HEK293 (cell line): ENCODE data around the gene GJB2.

Source experiments
- CTCF ChIA-PET: fragments of 350-600 bp; formaldehyde crosslinking; extraction: SDS; loops from one replicate; lab custom pipeline; 2021; ENCODE audit warnings: antibody characterized with exemption; lab: Yijun Ruan, JAX
- POLR2A ChIA-PET: fragments of 300-600 bp; formaldehyde crosslinking; extraction: SDS; loops from one replicate; lab custom pipeline; 2020; ENCODE audit warnings: antibody characterized with exemption, inconsistent platforms; lab: Yijun Ruan, JAX
- H3K27ac ChIP-seq: fragments of 200-500 bp; sonication (Bioruptor generic); 2 replicates; pipeline ENCODE4 v1.5.1; 2014; ENCODE audit warnings: low read depth, low read length, control low read depth, inconsistent platforms; ENCODE audit errors: extremely low read depth
- H3K36me3 ChIP-seq, 2 experiments: fragments of 200-500 bp in 1 of 2; sonication (Bioruptor generic) in 1 of 2; 1 replicate in 1 of 2; 2 replicates in 1 of 2; pipeline ENCODE4 v1.5.1; 2014 to 2017; ENCODE audit warnings: inconsistent platforms in 2 of 2, low read length in 2 of 2; ENCODE audit not compliant: control insufficient read depth in 2 of 2, insufficient read depth in 1 of 2
- H3K4me1 ChIP-seq: fragments of 200-500 bp; sonication (Bioruptor generic); 2 replicates; pipeline ENCODE4 v1.5.1; 2014; ENCODE audit warnings: mild to moderate bottlenecking, low read length, inconsistent platforms; ENCODE audit not compliant: control insufficient read depth, insufficient read depth
- H3K4me3 ChIP-seq: 2 replicates; pipeline ENCODE4 v1.5.1; 2011; ENCODE audit warnings: low read depth, mild to moderate bottlenecking, control low read depth, low read length, moderate library complexity
- H3K9me3 ChIP-seq: fragments of 200-500 bp; sonication (Bioruptor generic); 2 replicates; pipeline ENCODE4 v1.5.1; 2014; ENCODE audit warnings: low read depth, low read length, inconsistent platforms; ENCODE audit not compliant: control insufficient read depth, insufficient read depth
- KLF16 ChIP-seq: fragments of 450-650 bp; formaldehyde crosslinking; IDR thresholded peaks from 2 replicates; pipeline ENCODE4 v1.5.1; 2017; ENCODE audit warnings: missing biosample characterization, missing genetic modification characterization
- KLF7 ChIP-seq: fragments of 450-650 bp; formaldehyde crosslinking; IDR thresholded peaks from 2 replicates; pipeline ENCODE4 v1.5.1; 2016; ENCODE audit warnings: missing biosample characterization, missing genetic modification characterization, borderline replicate concordance
- KLF8 ChIP-seq: fragments of 450-650 bp; formaldehyde crosslinking; IDR thresholded peaks from 2 replicates; pipeline ENCODE4 v1.5.1; 2016; ENCODE audit warnings: missing biosample characterization, missing genetic modification characterization
- MYNN ChIP-seq: fragments of 450-650 bp; formaldehyde crosslinking; IDR thresholded peaks from 2 replicates; pipeline ENCODE4 v1.5.1; 2016; ENCODE audit warnings: missing biosample characterization, missing genetic modification characterization, borderline replicate concordance
- SP2 ChIP-seq: fragments of 450-650 bp; formaldehyde crosslinking; IDR thresholded peaks from 2 replicates; pipeline ENCODE4 v1.5.1; 2016; ENCODE audit warnings: missing biosample characterization, missing genetic modification characterization
- TCF7L2 ChIP-seq: IDR thresholded peaks from 2 replicates; pipeline ENCODE4 v1.6.1; 2011; ENCODE audit warnings: low read depth, mild to moderate bottlenecking, inconsistent platforms, low read length, moderate library complexity, borderline replicate concordance
- TRIM28 ChIP-seq: IDR thresholded peaks from 2 replicates; pipeline ENCODE4 v1.6.1; 2011; ENCODE audit warnings: low read length, control low read depth, borderline replicate concordance
- ZFP37 ChIP-seq: fragments of 450-650 bp; formaldehyde crosslinking; IDR thresholded peaks from 2 replicates; pipeline ENCODE4 v1.5.1; 2016; ENCODE audit warnings: missing biosample characterization, missing genetic modification characterization
- ZNF10 ChIP-seq: fragments of 450-650 bp; formaldehyde crosslinking; IDR thresholded peaks from 2 replicates; pipeline ENCODE4 v1.5.1; 2017; ENCODE audit warnings: missing biosample characterization, missing genetic modification characterization
- ZNF132 ChIP-seq: fragments of 450-650 bp; formaldehyde crosslinking; IDR thresholded peaks from 2 replicates; pipeline ENCODE4 v1.5.1; 2017; ENCODE audit warnings: missing biosample characterization, missing genetic modification characterization, borderline replicate concordance
- ZNF140 ChIP-seq: fragments of 450-650 bp; formaldehyde crosslinking; IDR thresholded peaks from 2 replicates; pipeline ENCODE4 v1.5.1; 2016; ENCODE audit warnings: missing biosample characterization, missing genetic modification characterization
- ZNF146 ChIP-seq: fragments of 450-650 bp; formaldehyde crosslinking; IDR thresholded peaks from 2 replicates; pipeline ENCODE4 v1.5.1; 2016; ENCODE audit warnings: missing biosample characterization, missing genetic modification characterization
- ZNF16 ChIP-seq: fragments of 450-650 bp; formaldehyde crosslinking; IDR thresholded peaks from 2 replicates; pipeline ENCODE4 v1.5.1; 2016; ENCODE audit warnings: low read depth, missing biosample characterization, missing genetic modification characterization
- ZNF174 ChIP-seq: fragments of 450-650 bp; formaldehyde crosslinking; IDR thresholded peaks from 2 replicates; pipeline ENCODE4 v1.5.0; 2017; ENCODE audit warnings: missing biosample characterization, mild to moderate bottlenecking, missing genetic modification characterization
- ZNF184 ChIP-seq: fragments of 450-650 bp; IDR thresholded peaks from 2 replicates; pipeline ENCODE4 v1.5.1; 2018; ENCODE audit warnings: missing biosample characterization, mild to moderate bottlenecking, missing genetic modification characterization
- ZNF223 ChIP-seq: fragments of 450-650 bp; formaldehyde crosslinking; IDR thresholded peaks from 2 replicates; pipeline ENCODE4 v1.5.1; 2016; ENCODE audit warnings: missing biosample characterization, missing genetic modification characterization
- ZNF266 ChIP-seq: fragments of 450-650 bp; formaldehyde crosslinking; IDR thresholded peaks from 2 replicates; pipeline ENCODE4 v1.5.1; 2016; ENCODE audit warnings: missing biosample characterization, missing genetic modification characterization, low read depth
- ZNF274 ChIP-seq, 2 experiments: fragments of 200-500 bp in 1 of 2; fragments of 450-650 bp in 1 of 2; sonication (Bioruptor generic) in 1 of 2; formaldehyde crosslinking in 1 of 2; IDR thresholded peaks; 2 replicates each; pipeline versions ENCODE4 v1.5.1 to v1.6.1; 2014 to 2016; ENCODE audit warnings: borderline replicate concordance in 1 of 2, inconsistent platforms in 1 of 2, low read length in 1 of 2, missing biosample characterization in 1 of 2, missing genetic modification characterization in 1 of 2
- ZNF302 ChIP-seq: fragments of 450-650 bp; formaldehyde crosslinking; IDR thresholded peaks from 2 replicates; pipeline ENCODE4 v1.5.1; 2016; ENCODE audit warnings: missing biosample characterization, missing genetic modification characterization, low read depth
- ZNF571 ChIP-seq: fragments of 450-650 bp; formaldehyde crosslinking; IDR thresholded peaks from 2 replicates; pipeline ENCODE4 v1.5.0; 2017; ENCODE audit warnings: missing biosample characterization, missing genetic modification characterization
- ZNF654 ChIP-seq: fragments of 450-650 bp; formaldehyde crosslinking; IDR thresholded peaks from 2 replicates; pipeline ENCODE4 v1.5.1; 2016; ENCODE audit warnings: low read depth, missing biosample characterization, missing genetic modification characterization
- ZNF792 ChIP-seq: fragments of 450-650 bp; formaldehyde crosslinking; IDR thresholded peaks from 2 replicates; pipeline ENCODE4 v1.5.1; 2016; ENCODE audit warnings: missing biosample characterization, missing genetic modification characterization
- TF ChIP-seq, protein P1 (sequence below): fragments of 450-650 bp; formaldehyde crosslinking; IDR thresholded peaks from 2 replicates; pipeline ENCODE4; 2016; ENCODE audit warnings: missing biosample characterization, missing genetic modification characterization
- TF ChIP-seq, protein P2 (sequence below): fragments of 450-650 bp; formaldehyde crosslinking; optimal IDR thresholded peaks from 2 replicates; pipeline ENCODE3; 2016; ENCODE audit warnings: missing biosample characterization, mild to moderate bottlenecking, missing genetic modification characterization

Gene GJB2

DNA sequence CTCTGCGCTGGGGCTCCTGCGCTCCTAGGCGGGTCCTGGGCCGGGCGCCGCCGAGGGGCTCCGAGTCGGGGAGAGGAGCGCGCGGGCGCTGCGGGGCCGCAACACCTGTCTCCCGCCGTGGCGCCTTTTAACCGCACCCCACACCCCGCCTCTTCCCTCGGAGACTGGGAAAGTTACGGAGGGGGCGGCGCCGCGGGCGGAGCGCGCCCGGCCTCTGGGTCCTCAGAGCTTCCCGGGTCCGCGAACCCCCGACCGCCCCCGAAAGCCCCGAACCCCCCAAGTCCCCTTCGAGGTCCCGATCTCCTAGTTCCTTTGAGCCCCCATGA lies at the start of gene GJB2:
GJB2 (minus strand) TSS at position 103 of the 326 bp plus-strand sequence. CDS start 3,357 bp downstream, outside the sequence.
- POLR2A ChIA-PET: no interaction called here

DNA sequence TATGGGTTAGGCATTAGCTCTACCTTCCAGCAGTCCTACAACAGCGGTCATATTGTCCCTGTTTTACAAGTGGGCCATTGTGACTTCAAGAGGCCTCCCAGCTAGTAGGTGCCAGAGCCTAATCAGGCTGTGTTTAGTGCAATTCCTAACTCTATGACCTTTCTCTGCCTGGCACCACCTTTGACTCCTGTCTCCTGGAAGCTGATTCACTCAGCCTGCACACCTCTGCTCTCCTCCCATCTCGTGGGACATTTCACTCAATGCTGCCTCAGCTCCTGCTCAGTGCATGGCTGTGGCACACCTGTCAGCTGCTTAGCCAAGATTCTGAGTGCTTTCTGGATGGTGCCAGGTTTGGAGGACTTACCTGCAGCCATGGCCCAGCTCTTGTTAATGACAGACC lies 48.9 kb upstream of the GJB2 start:
- no peaks in the 10 kb centered on the region for H3K36me3 ChIP-seq
- no peaks in the 10 kb centered on the region for H3K4me1 ChIP-seq
- no peaks in the 10 kb centered on the region for H3K9me3 ChIP-seq
- POLR2A ChIA-PET: no interaction called here
- no peak overlapping the region for H3K4me3 ChIP-seq
- no peak overlapping the region for H3K27ac ChIP-seq
- TF ChIP-seq ZNF174 (tag by site-specific recombination) (no peak), ZNF184 (tag by site-specific recombination) (no peak), KLF8 (tag by site-specific recombination) (no peak)
- CTCF ChIA-PET: interaction anchor here (0.6 kb wide), 1 partner anchor 376 kb away, joined by 3 read pairs; no protein-coding TSS in a partner anchor

More for the DNA sequence above, at the start of gene GJB2:
- TF ChIP-seq, protein P1, sequence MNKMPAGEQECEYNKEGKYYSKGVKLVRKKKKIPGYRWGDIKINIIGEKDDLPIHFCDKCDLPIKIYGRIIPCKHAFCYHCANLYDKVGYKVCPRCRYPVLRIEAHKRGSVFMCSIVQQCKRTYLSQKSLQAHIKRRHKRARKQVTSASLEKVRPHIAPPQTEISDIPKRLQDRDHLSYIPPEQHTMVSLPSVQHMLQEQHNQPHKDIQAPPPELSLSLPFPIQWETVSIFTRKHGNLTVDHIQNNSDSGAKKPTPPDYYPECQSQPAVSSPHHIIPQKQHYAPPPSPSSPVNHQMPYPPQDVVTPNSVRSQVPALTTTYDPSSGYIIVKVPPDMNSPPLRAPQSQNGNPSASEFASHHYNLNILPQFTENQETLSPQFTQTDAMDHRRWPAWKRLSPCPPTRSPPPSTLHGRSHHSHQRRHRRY (tag by site-specific recombination): no peak
- TF ChIP-seq, protein P2, sequence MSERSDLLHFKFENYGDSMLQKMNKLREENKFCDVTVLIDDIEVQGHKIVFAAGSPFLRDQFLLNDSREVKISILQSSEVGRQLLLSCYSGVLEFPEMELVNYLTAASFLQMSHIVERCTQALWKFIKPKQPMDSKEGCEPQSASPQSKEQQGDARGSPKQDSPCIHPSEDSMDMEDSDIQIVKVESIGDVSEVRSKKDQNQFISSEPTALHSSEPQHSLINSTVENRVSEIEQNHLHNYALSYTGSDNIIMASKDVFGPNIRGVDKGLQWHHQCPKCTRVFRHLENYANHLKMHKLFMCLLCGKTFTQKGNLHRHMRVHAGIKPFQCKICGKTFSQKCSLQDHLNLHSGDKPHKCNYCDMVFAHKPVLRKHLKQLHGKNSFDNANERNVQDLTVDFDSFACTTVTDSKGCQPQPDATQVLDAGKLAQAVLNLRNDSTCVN (tag by site-specific recombination): peak; percentile 25
- TF ChIP-seq KLF16 (tag by site-specific recombination): no peak
- H3K9me3 ChIP-seq: no peaks in the 10 kb centered on the region
- H3K4me1 ChIP-seq: no peaks in the 10 kb centered on the region
- peak within 1 kb of the TSS; percentile 42 for H3K4me3 ChIP-seq
- peaks cover 0 to 28% of the 10 kb centered on the region in 2 experiments; a peak in 1 of 3 replicates for H3K36me3 ChIP-seq
- CTCF ChIA-PET: no interaction called here
- peak within 1 kb of the TSS; percentile 48; the same call in 1 of the 2 replicates for H3K27ac ChIP-seq

DNA sequence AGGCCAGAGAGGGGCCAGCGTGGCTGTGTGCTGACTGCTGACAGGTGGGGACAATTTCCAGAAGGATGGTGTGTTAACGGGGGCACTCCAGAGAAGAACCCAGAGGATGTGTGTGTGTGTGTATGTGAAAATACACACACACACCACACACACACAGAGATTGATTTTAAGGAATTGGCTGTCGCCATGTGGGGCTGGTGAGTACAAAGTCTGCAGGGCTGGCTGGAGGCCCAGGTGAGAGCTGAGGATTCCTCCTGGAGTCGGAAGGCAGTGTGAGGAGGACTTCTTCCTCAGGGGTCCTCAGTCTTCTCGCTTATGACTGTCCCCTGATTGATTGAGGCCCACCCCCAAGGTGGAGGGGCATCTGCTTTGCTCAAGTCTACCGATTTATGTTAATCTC lies 47.0 kb upstream of the GJB2 start:
- no peak for TF ChIP-seq TCF7L2
- TF ChIP-seq ZNF132 (tag by site-specific recombination): no peak
- TF ChIP-seq ZNF274 (IDR thresholded peaks at IDR 0.05; ENCODE audit: low read length): no peak
- TF ChIP-seq ZNF274 (tag by site-specific recombination; IDR thresholded peaks at IDR 0.05; ENCODE audit: borderline replicate concordance): no peak
- TF ChIP-seq ZNF223 (tag by site-specific recombination): no peak
- TF ChIP-seq ZNF16 (tag by site-specific recombination): no peak
- no peak for TF ChIP-seq ZNF146 (tag by site-specific recombination)
- TF ChIP-seq ZFP37: no peak
- no peak for TF ChIP-seq MYNN (tag by site-specific recombination)
- TF ChIP-seq ZNF654 (tag by site-specific recombination): no peak
- TF ChIP-seq KLF7 (tag by site-specific recombination): no peak
- no peak for TF ChIP-seq ZNF792 (tag by site-specific recombination)
- TF ChIP-seq TRIM28: no peak
- no peak for TF ChIP-seq ZNF302 (tag by site-specific recombination)
- TF ChIP-seq ZNF140: no peak
- TF ChIP-seq ZNF10 (tag by site-specific recombination): no peak
- TF ChIP-seq SP2 (tag by site-specific recombination): no peak
- no peak for TF ChIP-seq ZNF571 (tag by site-specific recombination)
- TF ChIP-seq ZNF266 (tag by site-specific recombination): no peak
- no peak overlapping the region for H3K4me3 ChIP-seq
- no peaks in the 10 kb centered on the region for H3K36me3 ChIP-seq
- POLR2A ChIA-PET: no interaction called here
- H3K9me3 ChIP-seq: no peaks in the 10 kb centered on the region
- no peak overlapping the region for H3K27ac ChIP-seq
- no peaks in the 10 kb centered on the region for H3K4me1 ChIP-seq
- CTCF ChIA-PET: no interaction called here
